GM12878 (cell line): ENCODE results near the gene CDK3. TPM values are rescaled to one million over a fixed set of nuclear protein-coding genes. Genes with fewer than 3 reads are reported as not detected.

Source experiments
- ATAC-seq: fragments of 200-7000 bp; cut with Tn5 transposase; 3 replicates; pipeline ENCODE4 v1.9.1; 2020; ENCODE audit warnings: mild to moderate bottlenecking, moderate library complexity
- BruUV-seq: library from RNA; stranded (reverse); fragments of 400-500 nt; replicated peaks from 2 replicates; lab custom pipeline; 2021; lab: Mats Ljungman, UMichigan
- CTCF ChIA-PET: fragments of 300-600 bp; sonication (Branson Sonifier 250); formaldehyde crosslinking; extraction: SDS; loops from one replicate; lab custom pipeline; 2021; ENCODE audit warnings: inconsistent platforms; lab: Yijun Ruan, JAX
- POLR2A ChIA-PET: fragments of 350-600 bp; formaldehyde crosslinking; extraction: SDS; loops from one replicate; lab custom pipeline; 2021; ENCODE audit warnings: inconsistent platforms; lab: Charles Lee
- RAD21 ChIA-PET: fragments of 300-600 bp; sonication (Branson Sonifier 250); formaldehyde crosslinking; loops from one replicate; lab custom pipeline; 2023; ENCODE audit warnings: antibody characterized with exemption; ENCODE audit not compliant: unreplicated experiment; lab: Charles Lee
- SMC1A ChIA-PET: fragments of 300-600 bp; sonication (Branson Sonifier 250); formaldehyde crosslinking; loops from one replicate; lab custom pipeline; 2023; ENCODE audit not compliant: unreplicated experiment, uncharacterized antibody; lab: Charles Lee
- DNase-seq: peaks from one replicate; pipeline ENCODE4 v3.0.0-alpha.2; 2011; ENCODE audit warnings: low read depth, low spot score
- FAIRE-seq: peaks from 3 replicates; lab custom pipeline; 2011; peaks lifted over from hg19 to GRCh38; lab: Jason Lieb, UNC
- H2AFZ ChIP-seq: 2 replicates; pipeline ENCODE4 v1.6.0; 2011; ENCODE audit warnings: low read depth, low read length, control low read depth; ENCODE audit not compliant: control insufficient read depth
- H3K27ac ChIP-seq: 2 replicates; pipeline ENCODE4 v1.5.1; 2011; ENCODE audit warnings: control low read depth; ENCODE audit not compliant: control insufficient read depth, insufficient read depth
- H3K27me3 ChIP-seq, 2 experiments: replicated peaks in 1 of 2; 2 replicates each; pipeline versions ENCODE4 v1.6.0 to v1.6.1; 2011; ENCODE audit warnings: low read length in 1 of 2; ENCODE audit not compliant: control insufficient read depth in 2 of 2, insufficient read depth in 2 of 2
- H3K36me3 ChIP-seq, 2 experiments: 2 replicates each; pipeline ENCODE4 v1.5.1; 2011; ENCODE audit warnings: low read length in 1 of 2; ENCODE audit not compliant: control insufficient read depth in 2 of 2, insufficient read depth in 2 of 2
- H3K4me1 ChIP-seq: 2 replicates; pipeline ENCODE4 v1.6.1; 2011; ENCODE audit warnings: mild to moderate bottlenecking, low read length, moderate library complexity, mixed read lengths; ENCODE audit not compliant: control insufficient read depth, insufficient read depth
- H3K4me2 ChIP-seq: 2 replicates; pipeline ENCODE4 v1.6.0; 2011; ENCODE audit warnings: control low read depth; ENCODE audit not compliant: control insufficient read depth, insufficient read depth
- H3K4me3 ChIP-seq: fragments of 200-600 bp; sonication (generic); 2 replicates; pipeline ENCODE4 v1.5.1; 2016
- H3K79me2 ChIP-seq: 2 replicates; pipeline ENCODE4 v1.6.0; 2011; ENCODE audit warnings: low read length; ENCODE audit not compliant: control insufficient read depth, insufficient read depth
- H3K9ac ChIP-seq: 2 replicates; pipeline ENCODE4 v1.8.0; 2011; ENCODE audit warnings: low read length, control low read depth, mixed read lengths; ENCODE audit not compliant: control insufficient read depth, insufficient read depth
- H3K9me3 ChIP-seq: replicated peaks from 3 replicates; pipeline ENCODE4 v1.5.1; 2011; ENCODE audit warnings: mild to moderate bottlenecking, low read length; ENCODE audit not compliant: control insufficient read depth, insufficient read depth
- H4K20me1 ChIP-seq: 2 replicates; pipeline ENCODE4 v1.6.0; 2011; ENCODE audit not compliant: control insufficient read depth, insufficient read depth
- BRCA1 ChIP-seq: IDR thresholded peaks from 2 replicates; pipeline ENCODE4 v1.6.1; 2011; ENCODE audit warnings: low read depth, low read length, improper control_type of control experiment
- CHD1 ChIP-seq: IDR thresholded peaks from 2 replicates; pipeline ENCODE4 v1.6.1; 2012; ENCODE audit warnings: low read depth, low read length, improper control_type of control experiment
- CHD2 ChIP-seq: IDR thresholded peaks from 2 replicates; pipeline ENCODE4 v1.6.1; 2011; ENCODE audit warnings: low read depth, low read length, improper control_type of control experiment, borderline replicate concordance
- EED ChIP-seq: sonication (generic); IDR thresholded peaks from 2 replicates; pipeline ENCODE4 v1.6.1; 2016; ENCODE audit warnings: antibody characterized with exemption, low read depth
- EZH2 ChIP-seq: IDR thresholded peaks from 2 replicates; pipeline ENCODE4 v1.6.1; 2012; ENCODE audit warnings: low read depth, mild to moderate bottlenecking, control low read depth, inconsistent platforms, low read length, borderline replicate concordance; ENCODE audit not compliant: control insufficient read depth
- HDAC6 ChIP-seq: fragments of 200-600 bp; sonication (generic); IDR thresholded peaks from one replicate; pipeline ENCODE4 v1.8.0; 2017; ENCODE audit warnings: antibody characterized with exemption; ENCODE audit not compliant: unreplicated experiment
- SRF ChIP-seq, 2 experiments: IDR thresholded peaks; 2 replicates each; pipeline ENCODE4 v1.6.1; 2011; ENCODE audit warnings: low read depth in 2 of 2, low read length in 2 of 2, mild to moderate bottlenecking in 1 of 2, moderate library complexity in 1 of 2
- WGBS: methylation state at CpG from one replicate; pipeline ENCODE4 v1.1.6; 2016; ENCODE audit warnings: low lambda C conversion rate; ENCODE audit not compliant: insufficient replicate concordance, insufficient coverage; ENCODE audit errors: missing lambda C conversion rate; 5-methylcytosine and 5-hydroxymethylcytosine counted together
- in situ Hi-C: fragments of 300-500 bp; cut with MboI; formaldehyde crosslinking; loops from 9 replicates; pipeline ENCODE4 v1.14.3; 2018; ENCODE audit warnings: mixed read lengths
- intact Hi-C: fragments of 100-400 bp; cut with micrococcal nuclease; formaldehyde crosslinking; loops from one replicate; pipeline ENCODE4 v1.14.2; 2022; ENCODE audit not compliant: unreplicated experiment
- polyA plus RNA-seq, 11 experiments: library from polyadenylated mRNA; depleted of rRNA in 4 of 11; unstranded in 6 of 11; stranded (reverse) in 5 of 11; fragments of >200 nt; fragmentation: Nextera tagmentation in 4 of 11; fragmentation: Illumina TruSeq in 1 of 11; extraction: Ambion mirVana in 4 of 11; extraction: Trizol in 1 of 11; gene quantifications; 1 replicate in 1 of 11; 2 replicates in 10 of 11; pipeline versions ENCODE4 v1.2.1 to v1.2.3, GENCODE V29; 2011 to 2016; ENCODE audit warnings: inconsistent platforms in 2 of 11, missing spikeins in 2 of 11, low read depth in 1 of 11
- total RNA-seq, 4 experiments: library from RNA; depleted of rRNA in 3 of 4; stranded (reverse); fragments of >200 nt in 3 of 4; fragmentation: Illumina TruSeq in 1 of 4; extraction: Trizol in 1 of 4; gene quantifications; 2 replicates each; pipeline versions ENCODE4 v1.2.1 to v1.2.3, GENCODE V29; 2013 to 2021
- TF ChIP-seq, protein P1 (sequence below): fragments of 450-650 bp; IDR thresholded peaks from 2 replicates; pipeline ENCODE4 v1.6.1; 2017; ENCODE audit warnings: mild to moderate bottlenecking
- TF ChIP-seq, protein P2 (sequence below): fragments of 450-650 bp; IDR thresholded peaks from 2 replicates; pipeline ENCODE4 v1.6.1; 2017; ENCODE audit warnings: low read depth, mild to moderate bottlenecking, moderate library complexity

The CDK3 gene
- total and polyA plus RNA-seq, 10 of the 15 experiments (the other 5 are each of a cell fraction or from before 2014, with no cell fraction given): 1.1 to 7.1 (median 4.2) TPM

DNA sequence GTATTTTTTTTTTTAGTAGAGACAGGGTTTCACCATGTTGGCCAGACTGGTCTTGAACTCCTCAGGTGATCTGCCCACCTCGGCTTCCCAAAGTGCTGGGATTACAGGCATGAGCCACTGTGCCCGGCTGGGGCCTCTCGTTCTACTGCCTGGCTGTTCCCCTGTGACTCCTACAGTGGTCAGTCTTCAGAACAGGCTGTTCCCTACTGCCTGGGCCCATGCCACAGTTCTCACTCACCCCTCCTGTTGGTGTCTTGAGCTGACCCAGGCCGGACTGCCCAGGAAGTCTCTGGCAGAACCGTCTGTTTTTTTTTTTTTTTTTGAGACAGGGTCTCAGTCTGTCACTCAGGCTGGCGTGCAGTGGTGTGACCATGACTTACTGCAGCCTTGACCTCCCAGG is 3.3 kb downstream of the CDK3 start (continued):
- TF ChIP-seq, protein P1, sequence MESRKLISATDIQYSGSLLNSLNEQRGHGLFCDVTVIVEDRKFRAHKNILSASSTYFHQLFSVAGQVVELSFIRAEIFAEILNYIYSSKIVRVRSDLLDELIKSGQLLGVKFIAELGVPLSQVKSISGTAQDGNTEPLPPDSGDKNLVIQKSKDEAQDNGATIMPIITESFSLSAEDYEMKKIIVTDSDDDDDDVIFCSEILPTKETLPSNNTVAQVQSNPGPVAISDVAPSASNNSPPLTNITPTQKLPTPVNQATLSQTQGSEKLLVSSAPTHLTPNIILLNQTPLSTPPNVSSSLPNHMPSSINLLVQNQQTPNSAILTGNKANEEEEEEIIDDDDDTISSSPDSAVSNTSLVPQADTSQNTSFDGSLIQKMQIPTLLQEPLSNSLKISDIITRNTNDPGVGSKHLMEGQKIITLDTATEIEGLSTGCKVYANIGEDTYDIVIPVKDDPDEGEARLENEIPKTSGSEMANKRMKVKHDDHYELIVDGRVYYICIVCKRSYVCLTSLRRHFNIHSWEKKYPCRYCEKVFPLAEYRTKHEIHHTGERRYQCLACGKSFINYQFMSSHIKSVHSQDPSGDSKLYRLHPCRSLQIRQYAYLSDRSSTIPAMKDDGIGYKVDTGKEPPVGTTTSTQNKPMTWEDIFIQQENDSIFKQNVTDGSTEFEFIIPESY: no peak
- TF ChIP-seq SRF (IDR thresholded peaks at IDR 0.05; ENCODE audit: low read depth in 2 of 2, low read length in 2 of 2) (no peak), CHD2 (no peak), BRCA1 (no peak), HDAC6 (no peak), EED (no peak), EZH2 (no peak)

DNA sequence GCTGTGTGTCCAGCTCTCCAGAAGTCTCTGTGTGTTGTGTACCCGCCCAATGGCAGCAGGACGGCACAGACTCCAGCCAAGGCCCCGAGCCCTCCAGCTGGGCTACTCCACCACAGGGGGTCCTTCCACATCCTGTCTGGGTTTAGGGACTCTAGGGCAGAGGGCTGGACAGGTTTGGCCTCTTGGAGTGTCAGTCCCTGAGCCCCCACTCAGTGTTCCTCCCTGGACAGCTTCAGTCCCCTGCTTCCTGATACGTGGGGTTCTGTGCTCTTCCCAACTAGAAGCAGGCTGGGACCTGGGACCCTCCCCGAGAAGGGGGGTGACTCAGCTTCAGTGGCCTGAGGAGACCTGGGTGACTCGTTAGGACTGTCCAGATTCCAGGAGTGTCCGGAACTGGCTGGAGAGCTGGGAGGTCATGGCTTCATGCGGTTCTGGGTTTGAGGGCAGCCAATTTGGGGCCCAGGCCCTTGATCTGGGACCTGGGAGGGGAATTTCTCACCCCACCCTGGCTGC is 4.2 kb downstream of the CDK3 start:
- SMC1A ChIA-PET: interaction anchor here (0.7 to 10.8 kb wide), 6 partner anchors 16 to 239 kb away, joined by 3 to 61 read pairs (median 3); partner anchors contain the start of genes GALK1 and MRPL38
- in situ Hi-C loops: loop anchor here (5.0 kb wide), 1 partner anchor 98 kb away; no protein-coding TSS in a partner anchor

More for the DNA sequence above, 4.2 kb downstream of the CDK3 start:
- Histone ChIP-seq H4K20me1 (no peaks in the 10 kb centered on the region), H3K79me2 (no peaks in the 10 kb centered on the region), H3K36me3 (no peaks in the 10 kb centered on the region; a peak in 1 of 4 replicates), H3K27ac (no peak overlapping the region), H3K4me3 (no peak overlapping the region), H3K9me3 (no peaks in the 10 kb centered on the region), H3K9ac (no peak overlapping the region), H3K4me2 (no peak overlapping the region), H2AFZ (no peak overlapping the region), H3K4me1 (no peaks in the 10 kb centered on the region)
- ChIA-PET RAD21 (interaction anchor here (0.6 to 3.7 kb wide), 8 partner anchors 8 to 146 kb away, joined by 3 to 35 read pairs (median 4); partner anchors contain the start of genes ACOX1, FBF1, MRPL38 and TEN1), CTCF (interaction anchor here (0.5 to 12.8 kb wide), 18 partner anchors 8 to 562 kb away, joined by 3 to 128 read pairs (median 4); partner anchors contain the start of genes MRPL38, TRIM65 and WBP2)
- 69% methylated on average over 8 of the region's 8 CpGs for WGBS
- FAIRE-seq: no peak
- intact Hi-C loops: loop anchor here (1.0 kb wide), 1 partner anchor 100 kb away; no protein-coding TSS in a partner anchor
- no TSS peak for BruUV-seq
- no peak for TF ChIP-seq CHD1
- TF ChIP-seq, protein P2, sequence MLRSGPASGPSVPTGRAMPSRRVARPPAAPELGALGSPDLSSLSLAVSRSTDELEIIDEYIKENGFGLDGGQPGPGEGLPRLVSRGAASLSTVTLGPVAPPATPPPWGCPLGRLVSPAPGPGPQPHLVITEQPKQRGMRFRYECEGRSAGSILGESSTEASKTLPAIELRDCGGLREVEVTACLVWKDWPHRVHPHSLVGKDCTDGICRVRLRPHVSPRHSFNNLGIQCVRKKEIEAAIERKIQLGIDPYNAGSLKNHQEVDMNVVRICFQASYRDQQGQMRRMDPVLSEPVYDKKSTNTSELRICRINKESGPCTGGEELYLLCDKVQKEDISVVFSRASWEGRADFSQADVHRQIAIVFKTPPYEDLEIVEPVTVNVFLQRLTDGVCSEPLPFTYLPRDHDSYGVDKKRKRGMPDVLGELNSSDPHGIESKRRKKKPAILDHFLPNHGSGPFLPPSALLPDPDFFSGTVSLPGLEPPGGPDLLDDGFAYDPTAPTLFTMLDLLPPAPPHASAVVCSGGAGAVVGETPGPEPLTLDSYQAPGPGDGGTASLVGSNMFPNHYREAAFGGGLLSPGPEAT: no peak
- TF ChIP-seq, all 136 proteins: peak for 0
- no peak for ATAC-seq
- no peaks in the 10 kb centered on the region for H3K27me3 ChIP-seq
- no peak for DNase-seq
- POLR2A ChIA-PET: interaction anchor here (0.6 to 1.3 kb wide), 3 partner anchors 8 to 107 kb away, joined by 3 to 8 read pairs (median 4); no protein-coding TSS in a partner anchor
